Measurements from ENCODE around the gene TOR4A.

- TF ChIP-seq ZNF507 (tag; conservative IDR thresholded peaks at IDR 0.05) (no peak), ZBTB7A (IDR thresholded peaks at IDR 0.05; ENCODE audit: borderline replicate concordance, control insufficient read depth, low read depth, low read length) (no peak), ZNF398 (CRISPR knock-in tag; IDR thresholded peaks at IDR 0.05) (no peak), BRCA1 (IDR thresholded peaks at IDR 0.05) (no peak), BRCA1 (CRISPR knock-in tag; IDR thresholded peaks at IDR 0.05) (no peak), ZNF274 (IDR thresholded peaks at IDR 0.05; ENCODE audit: borderline replicate concordance, low read depth, low read length) (no peak), TAF15 (IDR thresholded peaks at IDR 0.05; ENCODE audit: low read depth, low read length) (no peak), SRSF1 (IDR thresholded peaks at IDR 0.05; ENCODE audit: low read depth, low read length) (no peak), HIVEP1 (CRISPR knock-in tag; IDR thresholded peaks at IDR 0.05) (no peak), ZNF583 (CRISPR knock-in tag; IDR thresholded peaks at IDR 0.05) (no peak)
- TF ChIP-seq, protein P1, sequence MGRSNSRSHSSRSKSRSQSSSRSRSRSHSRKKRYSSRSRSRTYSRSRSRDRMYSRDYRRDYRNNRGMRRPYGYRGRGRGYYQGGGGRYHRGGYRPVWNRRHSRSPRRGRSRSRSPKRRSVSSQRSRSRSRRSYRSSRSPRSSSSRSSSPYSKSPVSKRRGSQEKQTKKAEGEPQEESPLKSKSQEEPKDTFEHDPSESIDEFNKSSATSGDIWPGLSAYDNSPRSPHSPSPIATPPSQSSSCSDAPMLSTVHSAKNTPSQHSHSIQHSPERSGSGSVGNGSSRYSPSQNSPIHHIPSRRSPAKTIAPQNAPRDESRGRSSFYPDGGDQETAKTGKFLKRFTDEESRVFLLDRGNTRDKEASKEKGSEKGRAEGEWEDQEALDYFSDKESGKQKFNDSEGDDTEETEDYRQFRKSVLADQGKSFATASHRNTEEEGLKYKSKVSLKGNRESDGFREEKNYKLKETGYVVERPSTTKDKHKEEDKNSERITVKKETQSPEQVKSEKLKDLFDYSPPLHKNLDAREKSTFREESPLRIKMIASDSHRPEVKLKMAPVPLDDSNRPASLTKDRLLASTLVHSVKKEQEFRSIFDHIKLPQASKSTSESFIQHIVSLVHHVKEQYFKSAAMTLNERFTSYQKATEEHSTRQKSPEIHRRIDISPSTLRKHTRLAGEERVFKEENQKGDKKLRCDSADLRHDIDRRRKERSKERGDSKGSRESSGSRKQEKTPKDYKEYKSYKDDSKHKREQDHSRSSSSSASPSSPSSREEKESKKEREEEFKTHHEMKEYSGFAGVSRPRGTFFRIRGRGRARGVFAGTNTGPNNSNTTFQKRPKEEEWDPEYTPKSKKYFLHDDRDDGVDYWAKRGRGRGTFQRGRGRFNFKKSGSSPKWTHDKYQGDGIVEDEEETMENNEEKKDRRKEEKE (IDR thresholded peaks at IDR 0.05; ENCODE audit: borderline replicate concordance in 1 of 2, control insufficient read depth in 1 of 2, low read depth in 2 of 2, low read length in 1 of 2) = no peak
Observed at GRCh38 chr9:137311986-137312851, 34.7 kb downstream of the TOR4A start.
